Activated CD8-positive, alpha-beta memory T cell treated with anti-CD3 and anti-CD28 coated beads, Interleukin-2, amount 50 U/mL, for 1 hour (primary cell): Measurements from ENCODE around the gene DUSP2.

Experiments
- DNase-seq: peaks from one replicate; pipeline ENCODE4 v3.0.0-alpha.2; 2020; ENCODE audit errors: extremely low read depth

Gene DUSP2

DNA sequence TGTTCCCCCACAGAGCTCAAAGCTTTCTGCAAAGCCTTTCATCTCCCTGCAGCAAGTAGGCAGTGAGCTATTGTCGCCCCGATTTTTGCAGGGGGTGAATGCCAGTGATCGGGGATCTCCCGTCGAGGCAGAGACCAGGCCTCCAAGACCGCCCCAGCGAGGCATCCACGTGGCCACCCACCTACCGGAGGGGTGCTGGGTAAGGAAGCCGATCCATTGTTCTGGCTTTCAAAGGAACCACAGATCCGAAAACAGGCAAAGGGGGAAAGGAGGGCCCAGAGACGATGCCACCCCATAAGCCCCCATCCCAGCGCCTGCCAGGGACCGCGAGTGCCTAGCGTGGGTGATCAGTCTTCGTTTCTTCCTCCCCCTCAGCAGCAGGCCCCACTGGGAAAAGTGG is 31.3 kb downstream of the DUSP2 start:
- no peak for DNase-seq

DNA sequence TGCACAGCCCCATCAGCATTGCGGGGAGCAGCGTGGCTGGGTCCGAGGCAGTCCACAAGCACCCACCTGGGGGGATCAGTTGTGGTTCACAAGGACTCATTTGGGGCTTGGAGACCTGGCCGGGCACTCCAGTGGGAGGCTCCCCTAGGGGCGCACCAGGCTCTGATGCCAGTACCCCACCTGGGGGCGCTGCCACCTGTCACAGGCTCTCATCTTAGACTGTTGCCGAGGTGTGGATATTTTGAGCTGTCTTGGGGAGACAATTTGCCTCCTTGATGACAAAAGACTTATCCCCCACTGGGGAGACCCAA is 31.9 kb downstream of the DUSP2 start:
- no peak for DNase-seq

DNA sequence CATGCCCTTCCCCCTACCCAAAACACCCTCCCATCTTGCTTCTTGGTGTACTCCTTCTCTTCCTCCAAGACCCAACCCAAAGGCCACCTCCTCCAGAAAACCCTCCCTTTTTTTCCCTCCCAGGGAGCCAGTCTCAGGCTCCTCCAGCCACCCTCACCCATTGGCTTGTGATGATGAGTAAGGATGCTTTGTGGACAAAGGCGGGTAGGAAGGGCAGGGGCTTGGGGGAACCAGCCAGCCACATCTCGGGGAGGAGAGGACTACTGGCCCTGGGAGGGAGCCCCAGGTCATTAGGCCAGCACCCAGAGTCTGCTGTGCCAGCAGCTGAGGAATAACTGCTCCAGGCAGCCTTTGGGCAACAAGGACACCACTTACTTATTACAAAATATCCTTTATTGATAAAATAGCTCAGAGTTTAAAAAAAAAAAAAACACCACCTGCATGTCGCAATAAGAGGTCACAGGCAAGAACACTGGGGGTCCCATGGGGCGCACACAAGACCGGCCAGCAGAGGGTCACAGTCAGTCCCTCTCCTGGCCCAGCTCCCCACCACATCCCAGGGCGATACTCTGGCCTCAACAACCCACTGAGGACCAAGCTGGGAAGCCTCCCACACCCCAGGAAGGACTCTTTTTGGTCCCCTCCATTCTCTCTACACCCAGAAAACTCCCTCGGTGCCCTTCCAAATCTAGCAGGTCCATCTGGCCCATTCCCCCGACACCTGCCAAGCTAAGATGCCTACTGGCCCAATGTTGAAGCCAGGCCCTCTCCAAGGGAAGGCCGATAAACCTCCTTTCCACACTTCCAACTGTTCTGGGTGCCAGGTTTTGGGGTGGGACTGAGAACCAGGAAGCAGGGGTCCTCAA is 32.5 kb downstream of the DUSP2 start:
- DNase-seq: no peak

DNA sequence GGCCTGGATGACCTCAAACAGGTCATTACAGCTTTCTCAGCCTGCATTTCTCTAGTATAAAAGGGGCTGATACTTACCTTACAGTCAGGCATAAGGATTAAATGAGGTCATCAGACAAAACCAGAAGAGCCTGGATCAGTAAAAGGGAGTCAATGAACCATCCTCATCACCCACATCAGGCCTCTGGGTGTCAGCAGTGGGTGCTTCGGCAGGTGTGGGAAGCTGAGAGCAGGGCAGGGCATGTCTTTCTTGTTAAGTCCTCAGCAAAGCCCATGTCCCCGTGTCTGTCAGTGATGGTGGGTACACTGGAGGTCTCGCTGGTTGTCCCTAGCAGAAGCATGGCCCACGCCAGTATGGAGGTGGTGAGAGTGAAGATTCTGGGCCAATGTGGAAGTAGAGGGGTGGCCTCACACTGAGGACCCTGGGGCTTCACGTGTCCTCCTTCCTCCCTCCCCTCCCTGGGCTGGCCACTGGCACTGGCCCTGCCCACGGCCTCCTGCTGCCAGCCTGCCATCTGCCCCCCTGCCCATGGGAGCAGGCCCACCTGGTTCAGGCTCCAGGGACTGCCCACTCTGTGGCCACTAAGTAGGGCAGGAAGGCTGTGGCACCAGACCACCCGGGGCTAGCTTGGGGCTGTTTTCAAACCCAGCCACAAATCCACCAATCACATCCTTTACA is 33.3 kb downstream of the DUSP2 start:
- no peak for DNase-seq

DNA sequence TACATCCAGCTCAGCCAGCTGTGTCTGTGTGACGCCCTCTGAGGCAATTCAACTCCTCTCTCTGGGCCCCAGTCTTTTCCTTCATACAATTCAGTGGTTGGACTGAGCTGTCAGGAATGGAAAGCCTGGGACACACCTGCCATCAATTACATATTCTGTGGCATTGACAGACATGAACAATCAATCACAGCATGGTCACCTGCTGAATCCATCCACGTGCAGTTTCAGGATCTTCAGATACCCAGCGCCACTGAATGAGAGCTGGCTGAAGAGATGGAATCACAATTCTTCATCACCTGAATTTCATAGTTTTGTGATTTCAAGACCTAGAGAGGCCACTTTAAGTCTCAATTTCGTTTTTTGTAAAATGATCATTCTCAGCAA is 34.0 kb downstream of the DUSP2 start:
- no peak for DNase-seq

DNA sequence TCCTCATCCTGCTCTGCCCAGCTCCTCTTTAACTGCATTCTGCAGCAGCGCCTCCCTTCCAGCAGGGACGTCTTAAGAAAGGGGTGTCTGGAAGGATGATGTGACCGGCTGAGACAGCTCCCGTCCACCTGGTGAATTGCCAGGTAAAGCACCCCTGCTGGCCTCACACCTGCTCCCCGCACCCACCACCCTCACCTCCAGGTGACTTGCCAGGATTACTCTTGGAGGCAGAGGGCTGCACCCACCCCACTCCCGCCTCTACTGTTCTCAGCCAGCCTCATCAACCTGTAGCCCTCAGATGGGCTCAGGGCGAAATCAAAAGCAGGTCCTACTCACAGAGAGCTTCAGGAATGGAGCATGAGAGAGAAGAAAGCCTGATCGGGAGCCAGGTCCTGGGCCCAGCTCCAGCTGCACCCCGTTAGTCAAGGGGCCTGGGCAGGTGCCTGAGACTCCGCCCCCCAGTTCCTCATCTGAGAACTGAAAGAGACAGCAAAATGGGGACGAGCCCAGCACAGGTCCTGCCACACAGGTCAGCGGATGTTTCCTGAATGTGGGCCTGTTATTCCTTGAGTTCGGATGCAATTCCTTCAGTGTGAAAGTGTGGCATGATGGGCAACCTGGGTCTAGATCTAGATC is 34.5 kb downstream of the DUSP2 start:
- DNase-seq: no peak

DNA sequence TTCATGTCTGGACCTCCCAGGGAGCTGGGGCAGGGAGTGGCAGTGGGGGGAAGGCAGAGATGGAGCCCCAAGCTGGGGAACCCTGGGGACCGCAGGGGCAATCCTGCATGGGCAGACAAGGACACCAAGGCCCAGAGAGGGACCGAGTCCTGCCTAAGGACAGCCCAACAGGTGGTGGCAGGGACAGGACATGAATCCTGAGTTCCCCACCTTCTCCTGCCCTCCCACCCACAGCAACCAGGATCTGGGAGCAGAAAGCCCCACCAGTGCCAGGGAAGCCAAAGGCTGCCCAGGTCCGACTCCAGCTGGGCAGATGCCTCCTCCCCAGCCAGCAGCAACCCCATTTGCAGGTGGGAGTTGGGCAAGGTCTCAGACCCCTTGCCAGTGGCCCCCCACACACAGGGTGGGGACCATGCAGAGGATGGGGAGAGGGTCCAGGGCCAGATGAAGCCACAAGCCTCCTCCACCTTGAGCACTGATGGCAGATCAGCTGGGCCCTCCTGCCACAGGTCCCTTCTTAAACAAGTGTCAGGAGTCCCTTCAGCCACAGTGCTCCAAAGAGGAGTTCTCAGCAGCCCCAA is 35.2 kb downstream of the DUSP2 start:
- no peak for DNase-seq

DNA sequence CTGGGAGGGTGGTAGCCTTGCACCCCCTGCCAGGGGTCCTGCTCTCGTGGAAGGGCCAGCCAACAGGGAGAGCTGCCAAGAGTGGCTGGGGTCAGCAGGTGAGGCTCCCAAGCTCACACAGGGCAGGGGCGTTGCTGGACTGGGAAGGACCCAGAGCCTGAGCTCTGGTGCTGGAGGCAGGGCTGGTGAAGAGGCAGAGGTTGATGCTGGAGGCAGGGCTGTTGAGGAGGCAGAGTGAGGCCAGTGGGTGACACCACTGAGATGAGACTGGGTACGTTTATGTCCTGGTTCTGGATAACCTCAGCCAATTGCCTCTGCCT is 35.9 kb downstream of the DUSP2 start:
- no peak for DNase-seq

DNA sequence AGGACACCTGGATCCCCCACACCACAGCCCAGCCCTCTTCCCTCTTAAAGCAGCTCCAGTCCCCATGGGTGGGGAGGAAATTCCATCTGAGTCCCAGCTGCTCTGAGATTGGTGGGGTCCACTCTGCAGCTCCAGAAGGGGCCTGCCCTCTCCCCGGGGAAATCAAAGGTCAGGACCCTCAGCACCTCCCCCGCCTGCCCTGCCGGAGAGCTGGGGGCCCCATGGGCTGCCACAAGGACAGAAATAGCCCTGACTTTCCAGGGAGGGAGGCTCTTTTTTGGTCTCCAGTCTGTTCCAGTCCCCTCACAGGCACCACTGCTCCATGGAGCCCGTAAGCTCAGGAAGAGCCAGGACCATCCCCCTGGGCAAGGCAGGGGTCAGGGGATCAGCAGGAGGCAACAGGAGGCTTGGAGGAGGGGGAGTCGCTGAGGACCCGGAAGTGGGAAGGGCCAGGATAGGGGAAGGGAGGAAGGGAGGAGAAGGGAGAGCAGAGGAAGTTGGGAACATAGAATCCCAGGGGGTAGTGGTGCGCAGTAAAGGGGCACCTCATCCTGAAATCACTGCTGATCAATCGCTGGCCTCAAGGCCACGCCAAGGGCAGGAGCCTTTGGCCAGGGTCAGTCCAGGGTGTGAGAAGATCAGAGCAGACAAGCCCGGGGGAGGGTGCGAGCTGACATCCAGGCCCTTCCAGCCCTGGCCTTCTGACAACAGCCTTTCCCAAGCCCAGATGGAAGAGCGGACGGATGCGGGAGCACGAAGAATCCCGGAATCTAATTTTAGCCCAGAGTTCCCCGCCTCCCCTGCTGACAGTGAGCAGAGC is 36.5 kb downstream of the DUSP2 start:
- no peak for DNase-seq

DNA sequence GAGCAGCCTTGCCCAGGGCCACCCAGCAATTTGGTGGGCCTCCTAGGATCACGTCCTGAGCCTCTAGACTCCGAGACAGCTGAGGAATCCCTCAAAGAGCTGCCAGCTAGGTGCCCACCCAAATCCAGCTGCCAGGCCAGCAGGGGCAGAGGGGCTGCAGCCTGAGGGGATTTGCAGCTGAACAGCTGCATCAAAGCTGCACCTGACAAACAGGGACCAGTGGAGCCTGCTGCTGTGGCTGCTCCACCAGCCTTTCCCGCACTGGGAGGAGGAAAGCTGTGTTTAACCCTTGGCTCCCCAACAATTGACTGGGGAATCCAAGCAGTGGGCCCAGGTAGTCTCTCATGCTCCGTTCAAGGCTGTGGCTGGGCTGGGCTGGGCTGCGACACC is 37.1 kb downstream of the DUSP2 start:
- no peak for DNase-seq

DNA sequence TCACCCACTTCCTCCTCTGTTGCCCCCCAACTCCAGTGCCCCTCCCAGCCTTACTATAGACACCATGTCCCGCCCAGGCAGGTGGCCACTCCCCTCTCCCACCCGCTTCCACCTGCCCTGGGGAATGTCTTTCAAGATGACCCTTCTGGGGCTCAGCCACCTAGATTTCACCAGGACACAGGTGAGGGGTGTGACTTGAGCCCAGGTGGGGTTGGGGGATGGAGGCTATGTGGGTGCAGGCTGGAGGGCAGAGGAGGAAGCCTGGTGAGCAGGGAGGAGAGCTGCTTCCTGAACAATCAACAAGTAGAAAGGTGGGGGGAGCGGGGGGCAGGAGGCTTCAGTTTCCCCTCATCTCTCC is 37.6 kb downstream of the DUSP2 start:
- no peak for DNase-seq

DNA sequence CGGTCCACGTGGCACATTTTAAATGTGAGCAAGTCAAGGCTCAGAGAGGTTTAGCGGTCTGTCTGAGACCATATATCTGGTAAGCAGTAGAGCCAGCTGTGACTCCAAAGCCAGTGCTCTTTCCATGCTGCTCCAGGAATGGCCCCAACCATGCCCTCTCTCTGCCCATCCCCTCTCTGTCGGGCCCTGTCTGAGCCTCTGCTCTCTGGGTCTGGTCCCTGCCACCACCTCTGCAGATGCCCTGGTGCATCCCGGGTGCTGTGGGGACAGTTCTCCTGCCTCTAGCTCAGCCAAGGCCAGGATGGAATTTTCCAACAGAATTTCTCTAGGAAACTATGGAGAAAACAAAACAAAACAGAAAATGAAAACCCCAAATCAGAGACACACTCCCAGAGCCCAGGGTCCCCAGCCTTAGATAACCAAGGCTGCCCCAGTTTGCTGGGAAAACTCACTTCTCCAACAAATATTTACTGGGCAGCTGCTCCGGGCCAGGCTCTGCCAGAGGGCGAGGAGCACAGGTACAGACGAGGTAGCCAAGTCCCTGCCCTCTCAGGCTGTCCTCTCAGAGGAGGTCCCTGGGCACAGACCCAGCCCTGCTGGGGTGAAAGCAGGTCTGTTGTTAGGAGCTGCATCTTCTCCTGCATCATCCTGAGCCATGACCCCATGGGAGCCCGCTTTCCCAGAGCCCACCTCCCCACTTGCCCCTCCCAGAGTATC is 38.1 kb downstream of the DUSP2 start:
- DNase-seq: no peak

DNA sequence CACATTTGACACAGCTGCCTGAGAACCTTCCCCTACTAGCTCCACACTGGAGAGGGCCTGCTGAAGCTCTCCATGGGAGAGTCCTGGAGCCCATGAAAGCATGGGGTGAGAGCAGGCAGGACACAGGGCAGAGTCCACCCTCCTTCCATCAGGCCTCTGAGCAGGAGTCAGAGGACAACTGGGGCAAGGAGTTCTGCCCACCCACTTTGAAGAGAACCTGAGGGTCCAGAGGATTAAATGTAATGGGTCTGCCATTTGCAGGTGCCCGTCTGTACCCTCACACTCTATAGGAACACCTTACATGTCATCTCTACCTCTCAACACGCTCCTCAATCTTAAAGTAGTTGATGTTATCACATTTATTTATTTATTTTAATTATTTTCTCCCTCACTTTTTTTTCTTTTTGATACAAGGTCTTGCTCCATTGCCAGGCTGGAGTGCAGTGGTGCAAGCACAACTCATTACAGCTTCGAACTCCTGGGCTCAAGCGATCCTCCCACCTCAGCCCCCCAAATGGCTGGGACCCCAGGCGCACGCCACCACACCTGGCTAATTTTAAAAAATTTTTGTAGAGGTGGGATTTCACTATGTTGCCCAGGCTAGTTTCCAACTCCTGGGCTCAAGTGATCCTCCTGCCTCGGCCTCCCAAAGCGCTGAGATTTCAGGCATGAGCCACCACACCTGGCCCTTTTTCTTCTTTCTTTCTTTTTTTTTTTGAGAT is 39.1 kb downstream of the DUSP2 start:
- DNase-seq: no peak

DNA sequence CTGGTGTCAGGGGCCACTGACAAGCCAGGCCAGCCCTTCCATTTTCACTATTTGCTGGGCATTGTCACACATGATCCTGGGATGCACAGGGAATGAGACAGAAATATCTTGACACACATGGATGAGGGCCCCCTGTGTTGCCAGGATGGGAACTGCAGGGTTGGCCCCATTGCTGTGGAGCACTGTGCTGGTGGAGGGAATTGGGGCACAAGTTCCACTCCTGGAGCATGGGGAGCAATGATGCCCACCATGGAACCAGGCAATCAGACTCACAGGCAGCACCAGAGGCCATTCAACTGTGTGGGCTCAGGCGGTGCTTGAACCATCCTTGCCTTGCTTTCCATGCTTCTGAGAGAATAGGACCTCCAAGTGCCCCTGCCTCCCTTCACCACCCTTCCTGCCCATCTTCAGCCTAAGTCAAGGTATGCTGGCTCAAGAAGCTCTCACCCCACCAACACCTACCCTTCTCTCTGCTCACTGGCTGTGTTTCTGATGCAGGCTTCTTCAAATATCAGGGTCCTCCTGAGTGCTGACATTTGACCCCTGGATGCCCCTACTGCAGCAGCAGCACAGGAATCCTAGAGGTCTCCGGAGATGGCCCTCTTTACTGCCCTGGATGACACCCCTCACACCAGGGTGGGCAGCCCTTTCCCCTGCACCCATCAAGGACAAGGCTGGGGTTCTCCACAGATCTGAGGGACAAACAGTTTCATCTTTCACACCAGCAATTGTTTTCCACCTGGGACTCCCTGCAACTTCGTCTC is 39.9 kb downstream of the DUSP2 start:
- no peak for DNase-seq

DNA sequence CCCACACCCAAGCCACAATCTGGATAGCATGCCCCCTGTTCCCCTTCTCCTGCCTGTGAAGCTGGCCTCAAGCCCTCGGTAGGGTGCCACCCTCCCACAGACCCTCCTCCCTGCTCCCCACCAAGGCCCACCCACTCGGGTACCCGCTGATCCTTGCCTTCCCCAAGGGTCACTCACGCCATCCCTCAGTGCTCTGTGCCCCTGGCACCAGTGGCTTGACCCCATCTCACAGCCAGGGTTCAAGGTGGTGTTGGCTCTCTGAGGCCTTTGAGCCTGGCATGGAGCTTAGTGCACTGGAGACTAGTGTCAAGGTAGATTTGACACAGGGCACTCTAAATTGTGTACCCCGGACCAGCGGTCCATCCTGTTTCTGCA is 40.8 kb downstream of the DUSP2 start:
- DNase-seq: no peak

DNA sequence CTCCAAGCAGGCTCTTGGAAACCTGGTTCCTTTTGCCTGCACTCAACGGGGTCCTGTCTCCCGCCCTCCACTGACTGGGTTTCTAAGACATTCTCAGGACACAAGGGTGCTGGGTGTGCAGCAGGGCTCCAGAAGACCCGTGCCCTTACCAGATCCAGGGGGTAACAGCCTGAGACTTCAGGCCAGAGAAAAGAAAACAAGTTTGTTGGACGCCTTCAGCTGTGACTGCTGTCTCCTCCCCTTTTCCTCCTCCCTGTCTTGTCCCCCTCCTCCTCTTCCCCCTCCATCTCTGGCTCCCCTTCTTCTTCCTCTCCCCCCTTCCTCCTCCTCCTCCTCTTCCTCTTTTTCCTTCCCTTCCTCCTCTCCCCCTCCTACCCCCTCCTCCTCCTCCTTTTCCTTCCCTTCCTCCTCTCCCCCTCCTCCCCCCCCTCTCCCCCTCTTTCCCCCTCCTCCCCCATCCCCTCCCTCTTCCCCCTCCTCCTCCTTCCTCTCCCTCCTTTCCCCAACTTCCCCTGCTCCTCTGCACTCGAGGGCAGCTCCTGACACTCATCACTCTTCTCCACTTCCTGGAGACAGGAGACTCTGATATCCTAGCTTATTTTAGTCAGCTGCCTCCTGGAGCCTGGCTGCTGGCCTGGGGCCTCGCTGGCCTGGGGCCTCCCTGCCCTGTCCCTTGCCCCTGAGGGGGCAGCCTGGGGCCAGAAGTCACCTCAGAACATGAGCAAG is 41.3 kb downstream of the DUSP2 start:
- DNase-seq: no peak

DNA sequence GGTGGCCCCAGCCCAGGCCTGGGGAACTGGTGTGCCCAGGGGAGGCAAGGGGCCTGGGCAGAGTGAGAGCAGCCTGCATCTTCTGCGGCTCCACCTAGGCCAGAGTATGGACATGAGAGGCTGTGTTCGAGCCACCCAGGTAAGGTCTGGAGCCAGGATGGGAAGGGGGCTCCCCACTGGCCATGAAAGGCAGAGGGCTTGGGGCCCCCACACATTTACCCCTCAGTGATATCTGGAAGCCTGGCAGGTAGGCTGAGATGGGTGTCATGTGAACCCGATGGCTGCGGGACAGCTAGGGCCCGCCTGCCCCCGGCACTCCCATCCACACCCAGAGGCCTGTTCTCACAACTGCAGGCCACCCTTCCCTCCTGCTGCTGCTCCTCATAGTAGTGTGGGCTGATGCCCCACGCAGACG is 42.0 kb downstream of the DUSP2 start:
- DNase-seq: no peak

DNA sequence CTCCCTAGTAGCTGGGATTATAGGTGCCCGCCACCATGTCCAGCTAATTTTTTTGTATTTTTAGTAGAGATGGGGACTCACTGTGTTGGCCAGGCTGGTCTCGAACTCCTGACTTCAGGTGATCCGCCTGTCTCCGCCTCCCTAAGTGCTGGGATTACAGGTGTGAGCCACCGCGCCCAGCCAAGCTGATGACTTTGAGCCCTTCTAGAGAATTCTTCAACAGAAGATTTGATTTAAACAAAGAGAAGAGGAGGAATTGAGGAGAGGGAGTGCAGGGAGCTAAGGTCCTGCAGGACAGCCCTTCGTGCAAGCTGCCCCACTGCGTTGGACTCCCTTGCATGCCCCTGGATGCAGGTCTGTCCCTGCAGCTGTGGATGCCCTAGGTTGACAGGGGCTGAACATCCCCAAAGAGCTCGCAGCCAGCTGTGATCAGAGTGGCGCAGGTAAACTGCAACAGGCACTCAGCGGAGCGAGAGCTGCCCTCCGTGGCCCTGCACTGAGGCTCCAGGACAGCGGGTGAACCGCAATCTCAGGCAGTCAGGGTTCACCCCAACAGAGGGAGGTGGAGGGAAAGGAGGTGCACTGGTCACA is 42.5 kb downstream of the DUSP2 start:
- no peak for DNase-seq

DNA sequence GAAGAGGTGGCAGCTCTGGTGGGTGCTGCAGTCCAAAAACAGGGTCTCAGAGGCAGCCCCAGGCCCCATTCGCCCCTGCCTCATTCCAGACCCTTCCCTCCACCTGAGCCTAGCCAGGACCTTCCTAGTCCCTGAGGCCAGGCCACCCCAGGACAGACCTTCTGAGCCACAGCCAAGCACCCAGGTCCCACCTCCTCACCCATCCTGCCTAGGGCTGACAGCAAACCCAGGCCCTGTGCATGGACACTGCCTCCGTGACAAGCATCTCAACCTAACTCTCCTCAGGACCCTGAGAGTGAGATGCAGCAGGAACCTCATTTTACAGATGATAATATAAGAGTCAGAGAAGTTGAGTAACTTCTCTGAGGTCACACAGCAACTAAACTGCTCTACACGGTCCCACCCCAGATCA is 44.3 kb downstream of the DUSP2 start:
- no peak for DNase-seq
